HCT116 (cell line): Measurements from ENCODE around the gene KANSL1. TPM values are rescaled to one million over a fixed set of nuclear protein-coding genes. Genes with fewer than 3 reads are reported as not detected.
"Not testable (repeated sequence)": the region's sequence is repeated elsewhere in the genome, so short reads cannot be mapped to it uniquely, and the experiment has no call there.

Experiments used
- ATAC-seq: fragments of 200-7000 bp; cut with Tn5 transposase; 2 replicates; pipeline ENCODE4 v1.9.1; 2020; ENCODE audit warnings: mild to moderate bottlenecking, moderate library complexity
- BruUV-seq: library from RNA; stranded (reverse); fragments of 400-500 nt; replicated peaks from 2 replicates; lab custom pipeline; 2021; lab: Mats Ljungman, UMichigan
- CTCF ChIA-PET: fragments of 300-600 bp; sonication (Branson Sonifier 250); formaldehyde crosslinking; loops from one replicate; lab custom pipeline; 2021; ENCODE audit warnings: antibody characterized with exemption; lab: Charles Lee
- POLR2A ChIA-PET: fragments of 300-600, 350-600 bp; sonication (Branson Sonifier 250); formaldehyde crosslinking; loops from one replicate; lab custom pipeline; 2021; ENCODE audit warnings: antibody characterized with exemption; lab: Charles Lee
- RAD21 ChIA-PET, 2 experiments: fragments of 300-600 bp; sonication (Branson Sonifier 250); formaldehyde crosslinking; loops; one replicate each; lab custom pipeline; 2023; ENCODE audit warnings: low total read pairs in 2 of 2; ENCODE audit not compliant: uncharacterized antibody in 2 of 2, unreplicated experiment in 2 of 2, low non-redundant PET in 1 of 2; lab: Charles Lee
- DNase-seq: peaks from one replicate; pipeline ENCODE4 v3.0.0-alpha.2; 2010; ENCODE audit warnings: low read depth, low spot score
- H2AFZ ChIP-seq: fragments of 200-600 bp; shearing (Covaris generic), sonication (generic); 2 replicates; pipeline ENCODE4 v1.6.1; 2017; ENCODE audit warnings: low read depth, mixed run types, mixed read lengths, antibody characterized with exemption, low read length; ENCODE audit not compliant: poor library complexity, severe bottlenecking
- H3K27ac ChIP-seq: 2 replicates; pipeline ENCODE4 v1.5.1; 2012; ENCODE audit warnings: low read depth, low read length
- H3K27me3 ChIP-seq: fragments of 200-600 bp; sonication (generic); 2 replicates; pipeline ENCODE4 v1.6.1; 2016; ENCODE audit warnings: mixed run types, low read length, mixed read lengths; ENCODE audit not compliant: insufficient read depth
- H3K36me3 ChIP-seq, 2 experiments: fragments of 200-500 bp in 1 of 2; fragments of 200-600 bp in 1 of 2; sonication (Bioruptor generic) in 1 of 2; sonication (generic) in 1 of 2; 2 replicates each; pipeline versions ENCODE4 v1.5.1 to v1.6.1; 2014 to 2016; ENCODE audit warnings: low read length in 2 of 2, inconsistent platforms in 1 of 2, mixed read lengths in 1 of 2, mixed run types in 1 of 2; ENCODE audit not compliant: insufficient read depth in 2 of 2, control insufficient read depth in 1 of 2
- H3K4me1 ChIP-seq, 2 experiments: fragments of 200-600 bp in 1 of 2; sonication (generic) in 1 of 2; 2 replicates each; pipeline versions ENCODE4 v1.5.1 to v1.6.1; 2012 to 2017; ENCODE audit warnings: low read length in 2 of 2, inconsistent platforms in 1 of 2, mild to moderate bottlenecking in 1 of 2, mixed read lengths in 1 of 2, mixed run types in 1 of 2, moderate library complexity in 1 of 2; ENCODE audit not compliant: insufficient read depth in 2 of 2, control insufficient read depth in 1 of 2
- H3K4me2 ChIP-seq: fragments of 200-600 bp; sonication (generic); 2 replicates; pipeline ENCODE4 v1.6.1; 2017; ENCODE audit warnings: mixed run types, low read length, mixed read lengths
- H3K4me3 ChIP-seq, 2 experiments: fragments of 200-600 bp in 1 of 2; sonication (generic) in 1 of 2; replicated peaks in 1 of 2; 2 replicates each; pipeline ENCODE4 v1.5.1; 2011 to 2016; ENCODE audit warnings: low read length in 2 of 2, control low read depth in 1 of 2, low read depth in 1 of 2, mild to moderate bottlenecking in 1 of 2, mixed read lengths in 1 of 2, mixed run types in 1 of 2
- H3K79me2 ChIP-seq: fragments of 200-600 bp; sonication (generic); 2 replicates; pipeline ENCODE4 v1.6.1; 2017; ENCODE audit warnings: mild to moderate bottlenecking, mixed run types, low read length, moderate library complexity, mixed read lengths; ENCODE audit not compliant: insufficient read depth
- H3K9ac ChIP-seq: fragments of 200-600 bp; sonication (generic); 2 replicates; pipeline ENCODE4 v1.6.1; 2016; ENCODE audit warnings: low read length, mixed read lengths
- H3K9me2 ChIP-seq: fragments of 200-600 bp; sonication (generic), shearing (Covaris generic); 2 replicates; pipeline ENCODE4 v1.6.1; 2017; ENCODE audit warnings: mixed run types, mild to moderate bottlenecking, moderate library complexity; ENCODE audit not compliant: insufficient read depth
- H3K9me3 ChIP-seq, 2 experiments: fragments of 200-500 bp in 1 of 2; fragments of 200-600 bp in 1 of 2; sonication (Bioruptor generic) in 1 of 2; sonication (generic) in 1 of 2; 2 replicates each; pipeline ENCODE4 v1.6.1; 2014 to 2017; ENCODE audit warnings: low read length in 2 of 2, mixed read lengths in 2 of 2, inconsistent platforms in 1 of 2, low read depth in 1 of 2, mild to moderate bottlenecking in 1 of 2, mixed run types in 1 of 2, moderate library complexity in 1 of 2; ENCODE audit not compliant: control insufficient read depth in 1 of 2, insufficient read depth in 1 of 2
- H4K20me1 ChIP-seq: fragments of 200-600 bp; sonication (generic), shearing (Covaris generic); 2 replicates; pipeline ENCODE4 v1.6.1; 2017; ENCODE audit warnings: mixed run types, mild to moderate bottlenecking, moderate library complexity; ENCODE audit not compliant: insufficient read depth
- ATF3 ChIP-seq: IDR thresholded peaks from 2 replicates; pipeline ENCODE4 v1.6.1; 2012
- EGR1 ChIP-seq: IDR thresholded peaks from 2 replicates; pipeline ENCODE4 v1.6.1; 2012; ENCODE audit warnings: low read depth
- ELF1 ChIP-seq: IDR thresholded peaks from 2 replicates; pipeline ENCODE4 v1.6.1; 2012; ENCODE audit warnings: low read depth, borderline replicate concordance
- FOSL1 ChIP-seq: IDR thresholded peaks from 2 replicates; pipeline ENCODE4 v1.6.1; 2012; ENCODE audit warnings: low read depth
- MAX ChIP-seq: IDR thresholded peaks from 2 replicates; pipeline ENCODE4 v1.6.1; 2012
- SIN3A ChIP-seq: IDR thresholded peaks from 2 replicates; pipeline ENCODE4 v1.6.1; 2012; ENCODE audit warnings: low read depth
- SP1 ChIP-seq: IDR thresholded peaks from 2 replicates; pipeline ENCODE4 v1.6.1; 2012; ENCODE audit warnings: low read depth
- TCF7L2 ChIP-seq: IDR thresholded peaks from 2 replicates; pipeline ENCODE4 v1.7.0; 2011; ENCODE audit warnings: borderline replicate concordance, inconsistent platforms; ENCODE audit not compliant: insufficient read depth, insufficient read length; ENCODE audit errors: extremely low read depth
- YY1 ChIP-seq: IDR thresholded peaks from 2 replicates; pipeline ENCODE4 v1.6.1; 2011; ENCODE audit warnings: low read length, low read depth, moderate library complexity, mild to moderate bottlenecking; ENCODE audit not compliant: insufficient replicate concordance; ENCODE audit errors: extremely low read depth
- ZBTB33 ChIP-seq: IDR thresholded peaks from 2 replicates; pipeline ENCODE4 v1.6.1; 2011; ENCODE audit warnings: mild to moderate bottlenecking, low read length, moderate library complexity; ENCODE audit not compliant: insufficient replicate concordance; ENCODE audit errors: extremely low read depth
- intact Hi-C: fragments of 100-400 bp; cut with micrococcal nuclease; formaldehyde crosslinking; loops from 2 replicates; pipeline ENCODE4 v1.10.0; 2022
- total RNA-seq: library from RNA; stranded (reverse); gene quantifications from one replicate; pipeline ENCODE4 v1.2.1, GENCODE V29; 2021; ENCODE audit not compliant: unreplicated experiment

Gene KANSL1
- total RNA-seq, 1 experiment from 2014 or later = 77.5 TPM

- BruUV-seq = no TSS peak
- Histone ChIP-seq H3K4me1 (peaks cover 6 to 26% of the 10 kb centered on the region in 2 experiments), H3K9me2 (no peaks in the 10 kb centered on the region), H3K27me3 (no peaks in the 10 kb centered on the region), H3K9me3 (no peaks in the 10 kb centered on the region), H3K9ac (no peak overlapping the region), H3K4me2 (no peak overlapping the region), H3K4me3 (no peak overlapping the region), H4K20me1 (peaks cover 52% of the 10 kb centered on the region), H3K36me3 (no peaks in the 10 kb centered on the region), H3K27ac (no peak overlapping the region), H3K79me2 (peaks cover 100% of the 10 kb centered on the region), H2AFZ (no peak overlapping the region)
- ChIA-PET CTCF (interaction anchor here (1.0 kb wide), 1 partner anchor 8 kb away, joined by 4 read pairs; the partner anchor contains the start of gene KANSL1), RAD21 (no interaction called here), POLR2A (no interaction called here)
- intact Hi-C loops = no loop called here
- no peak for DNase-seq
- ATAC-seq = no peak
- TF ChIP-seq ZBTB33 (no peak), YY1 (no peak), MAX (no peak), SP1 (no peak), ELF1 (no peak), SIN3A (no peak), EGR1 (no peak), ATF3 (no peak), TCF7L2 (no peak), FOSL1 (no peak)
Measured at GRCh38 chr17:46184696-46185095, 8.5 kb downstream of the KANSL1 start.

GRCh38 chr17:46183383-46183782 is 9.8 kb downstream of the KANSL1 start:
- ATAC-seq, H3K9ac ChIP-seq, H3K4me2 ChIP-seq, H3K4me3 ChIP-seq, DNase-seq, H3K27me3 ChIP-seq, H3K9me2 ChIP-seq, H3K9me3 ChIP-seq, H3K27ac ChIP-seq, BruUV-seq, H3K36me3 ChIP-seq, intact Hi-C loops, H2AFZ ChIP-seq, RAD21 ChIA-PET: not testable (repeated sequence)
- CTCF ChIA-PET = interaction anchor here (1.2 to 2.5 kb wide), 3 partner anchors 9 to 139 kb away, joined by 3 to 15 read pairs (median 5); partner anchors contain the start of gene KANSL1
- POLR2A ChIA-PET = interaction anchor here (1.1 kb wide), 1 partner anchor 9 kb away, joined by 3 read pairs; the partner anchor contains the start of gene KANSL1
- Histone ChIP-seq H3K79me2 (peaks cover 100% of the 10 kb centered on the region), H4K20me1 (peaks cover 62% of the 10 kb centered on the region), H3K4me1 (peaks cover 6 to 34% of the 10 kb centered on the region in 2 experiments)
